Fibroblast of the aortic adventitia (primary cell): Measurements from ENCODE around the gene DERA. TPM values are rescaled to one million over a fixed set of nuclear protein-coding genes. Genes with fewer than 3 reads are reported as not detected.

ENCODE experiments used
- DNase-seq: peaks from one replicate; pipeline ENCODE4 v3.0.0-alpha.2; 2010; ENCODE audit warnings: low read depth
- H3K4me3 ChIP-seq: 2 replicates; pipeline ENCODE4 v1.5.1; 2011; ENCODE audit warnings: low read depth, mild to moderate bottlenecking, control low read depth, low read length, moderate library complexity
- CTCF ChIP-seq: IDR thresholded peaks from 2 replicates; pipeline ENCODE4 v1.5.1; 2011; ENCODE audit warnings: mild to moderate bottlenecking, low read length, control low read depth, inconsistent platforms; ENCODE audit not compliant: insufficient read depth
- total RNA-seq: library from RNA; depleted of rRNA; stranded (reverse); fragments of >200 nt; gene quantifications from 2 replicates; pipeline ENCODE4 v1.2.3, GENCODE V29; 2012; ENCODE audit warnings: low replicate concordance

Gene DERA
- total RNA-seq, 1 donor, result 72.2 TPM

- no peak for TF ChIP-seq CTCF
- no peak overlapping the region for H3K4me3 ChIP-seq
- no peak for DNase-seq
Observed at GRCh38 chr12:16076970-16077522, 165.9 kb downstream of the DERA start.

- DNase-seq, result no peak
- no peak overlapping the region for H3K4me3 ChIP-seq
- TF ChIP-seq CTCF, result no peak
Observed at GRCh38 chr12:16086462-16086861, 175.3 kb downstream of the DERA start.

GRCh38 chr12:16086942-16087341, 175.8 kb downstream of the DERA start:
- TF ChIP-seq CTCF, result no peak
- DNase-seq, result no peak
- H3K4me3 ChIP-seq, result no peak overlapping the region

Other genes with a start within 250 kb of the DERA start
- gene EPS8, start 121.9 kb upstream of the DERA start, total RNA-seq, result 76.6 and 192 TPM in 2 replicates
- gene STRAP, start 28.9 kb upstream of the DERA start, total RNA-seq, result 93.9 and 101 TPM in 2 replicates